Suprapubic skin (tissue), 4 donors: Measurements from ENCODE around the gene EGLN1. TPM values are rescaled to one million over a fixed set of nuclear protein-coding genes. Genes with fewer than 3 reads are reported as not detected.

Source experiments
- DNase-seq, 2 donors: peaks; one replicate each; pipeline ENCODE4 v3.0.0-alpha.2; 2019; ENCODE audit warnings: low spot score in 2 of 2
- H3K27ac ChIP-seq: fragments of 200-600 bp; sonication (generic); one replicate; pipeline ENCODE4 v1.5.1; 2019
- H3K27me3 ChIP-seq: fragments of 200-600 bp; sonication (generic); one replicate; pipeline ENCODE4 v1.5.1; 2019
- H3K36me3 ChIP-seq: fragments of 200-600 bp; sonication (generic); one replicate; pipeline ENCODE4 v1.5.1; 2019
- H3K4me1 ChIP-seq: fragments of 200-600 bp; sonication (generic); one replicate; pipeline ENCODE4 v1.5.1; 2019
- H3K4me3 ChIP-seq: fragments of 200-600 bp; sonication (generic); one replicate; pipeline ENCODE4 v1.5.1; 2019; ENCODE audit warnings: mild to moderate bottlenecking
- H3K9me3 ChIP-seq: fragments of 200-600 bp; sonication (generic); one replicate; pipeline ENCODE4 v1.5.1; 2019
- EP300 ChIP-seq: sonication (generic); formaldehyde crosslinking; IDR thresholded peaks from one replicate; pipeline ENCODE4 v1.6.1; 2017; ENCODE audit warnings: antibody characterized with exemption
- POLR2A ChIP-seq, 2 donors: fragments of 450-650 bp; IDR thresholded peaks; one replicate each; pipeline ENCODE4 v1.6.1; 2017; ENCODE audit warnings: antibody characterized with exemption in 2 of 2, mild to moderate bottlenecking in 2 of 2, moderate library complexity in 2 of 2
- POLR2AphosphoS5 ChIP-seq, 3 donors: sonication (generic); formaldehyde crosslinking; IDR thresholded peaks; one replicate each; pipeline ENCODE4 v1.6.1; 2017; ENCODE audit warnings: antibody characterized with exemption in 3 of 3
- WGBS: methylation state at CpG from one replicate; pipeline ENCODE4 v1.1.5; 2018; 5-methylcytosine and 5-hydroxymethylcytosine counted together
- total RNA-seq, 4 donors: library from RNA; depleted of rRNA; stranded (reverse); fragments of >200 nt; gene quantifications; one replicate each; pipeline ENCODE4 v1.1.0, GENCODE V29; 2016
- TF ChIP-seq, protein P1 (sequence below), 2 donors: fragments of 200-600 bp in 1 of 2; fragments of 450-650 bp in 1 of 2; sonication (generic) in 1 of 2; IDR thresholded peaks; one replicate each; pipeline ENCODE4 v1.5.1; 2016 to 2019; ENCODE audit warnings: antibody characterized with exemption in 2 of 2, mild to moderate bottlenecking in 1 of 2, moderate library complexity in 1 of 2

The EGLN1 gene
- total RNA-seq, 4 donors from 2014 or later = 33.8 to 44.5 (median 39.4) TPM

DNA sequence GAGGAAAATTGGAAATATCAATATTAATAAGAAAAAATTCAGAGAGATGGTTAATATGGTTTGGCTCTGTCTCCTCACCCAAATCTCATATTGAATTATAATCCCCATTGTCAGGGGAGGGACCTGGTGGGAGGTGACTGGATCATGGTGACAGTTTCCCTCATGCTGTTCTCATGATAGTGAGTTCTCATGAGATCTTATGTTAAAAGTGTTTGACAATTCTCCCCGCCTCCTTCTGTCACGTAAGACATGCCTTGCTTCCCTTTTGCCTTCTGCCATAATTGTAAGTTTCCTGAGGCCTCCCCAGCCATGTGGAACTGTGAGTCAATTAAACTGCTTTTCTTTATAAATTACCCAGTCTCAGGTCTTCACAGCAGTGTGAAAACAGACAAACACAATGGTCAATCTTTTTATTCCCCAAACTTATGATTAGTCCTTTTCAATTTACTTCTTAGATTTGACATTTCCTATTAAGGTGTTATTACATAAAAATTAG lies 11.0 kb downstream of the EGLN1 start:
- no peaks in the 10 kb centered on the region for H3K27me3 ChIP-seq
- H3K36me3 ChIP-seq = no peaks in the 10 kb centered on the region
- no peak for DNase-seq
- TF ChIP-seq POLR2A (IDR thresholded peaks at IDR 0.05) = no peak
- TF ChIP-seq, protein P1, sequence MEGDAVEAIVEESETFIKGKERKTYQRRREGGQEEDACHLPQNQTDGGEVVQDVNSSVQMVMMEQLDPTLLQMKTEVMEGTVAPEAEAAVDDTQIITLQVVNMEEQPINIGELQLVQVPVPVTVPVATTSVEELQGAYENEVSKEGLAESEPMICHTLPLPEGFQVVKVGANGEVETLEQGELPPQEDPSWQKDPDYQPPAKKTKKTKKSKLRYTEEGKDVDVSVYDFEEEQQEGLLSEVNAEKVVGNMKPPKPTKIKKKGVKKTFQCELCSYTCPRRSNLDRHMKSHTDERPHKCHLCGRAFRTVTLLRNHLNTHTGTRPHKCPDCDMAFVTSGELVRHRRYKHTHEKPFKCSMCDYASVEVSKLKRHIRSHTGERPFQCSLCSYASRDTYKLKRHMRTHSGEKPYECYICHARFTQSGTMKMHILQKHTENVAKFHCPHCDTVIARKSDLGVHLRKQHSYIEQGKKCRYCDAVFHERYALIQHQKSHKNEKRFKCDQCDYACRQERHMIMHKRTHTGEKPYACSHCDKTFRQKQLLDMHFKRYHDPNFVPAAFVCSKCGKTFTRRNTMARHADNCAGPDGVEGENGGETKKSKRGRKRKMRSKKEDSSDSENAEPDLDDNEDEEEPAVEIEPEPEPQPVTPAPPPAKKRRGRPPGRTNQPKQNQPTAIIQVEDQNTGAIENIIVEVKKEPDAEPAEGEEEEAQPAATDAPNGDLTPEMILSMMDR (IDR thresholded peaks at IDR 0.05) = no peak
- no peak for TF ChIP-seq POLR2AphosphoS5 (IDR thresholded peaks at IDR 0.05)
- no peak for TF ChIP-seq EP300
- H3K4me3 ChIP-seq = no peak overlapping the region
- H3K27ac ChIP-seq = no peak overlapping the region
- WGBS = 71% methylated on average over 2 of the region's 2 CpGs
- no peaks in the 10 kb centered on the region for H3K9me3 ChIP-seq
- peaks cover 59% of the 10 kb centered on the region for H3K4me1 ChIP-seq

DNA sequence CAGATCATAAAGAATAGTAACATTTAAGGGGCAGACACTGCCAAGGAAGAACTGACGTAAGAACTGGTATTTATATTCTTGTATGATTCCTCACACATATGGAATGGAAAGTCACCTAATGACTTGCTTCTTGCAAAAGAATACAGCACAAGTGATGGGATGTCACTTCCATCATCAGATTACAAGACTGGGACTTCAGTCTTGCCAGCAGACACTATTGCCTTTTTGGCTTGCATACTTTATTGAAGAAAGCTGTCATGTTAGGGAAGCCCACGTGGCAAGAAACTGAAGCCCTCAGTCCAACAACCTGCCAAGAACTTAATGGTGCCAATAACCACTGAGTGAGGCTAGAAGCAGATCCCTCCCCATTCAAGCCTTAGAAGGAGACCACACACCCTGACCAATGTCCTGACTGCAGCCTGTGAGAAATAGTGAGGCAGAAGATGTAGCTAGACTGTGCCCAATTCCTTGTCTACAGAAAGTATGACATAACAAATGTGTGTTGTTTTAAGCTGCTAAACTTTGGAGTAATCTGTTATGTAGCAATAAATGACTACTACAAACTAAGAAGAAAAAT lies 12.0 kb downstream of the EGLN1 start:
- Histone ChIP-seq H3K9me3 (no peaks in the 10 kb centered on the region), H3K36me3 (no peaks in the 10 kb centered on the region), H3K27ac (no peak overlapping the region), H3K4me3 (no peak overlapping the region), H3K27me3 (no peaks in the 10 kb centered on the region), H3K4me1 (peaks cover 66% of the 10 kb centered on the region)
- 52% methylated on average over 2 of the region's 2 CpGs for WGBS
- TF ChIP-seq POLR2A (IDR thresholded peaks at IDR 0.05) (no peak), POLR2AphosphoS5 (IDR thresholded peaks at IDR 0.05) (no peak), EP300 (no peak)
- TF ChIP-seq, protein P1 (IDR thresholded peaks at IDR 0.05) = no peak
- DNase-seq = no peak

DNA sequence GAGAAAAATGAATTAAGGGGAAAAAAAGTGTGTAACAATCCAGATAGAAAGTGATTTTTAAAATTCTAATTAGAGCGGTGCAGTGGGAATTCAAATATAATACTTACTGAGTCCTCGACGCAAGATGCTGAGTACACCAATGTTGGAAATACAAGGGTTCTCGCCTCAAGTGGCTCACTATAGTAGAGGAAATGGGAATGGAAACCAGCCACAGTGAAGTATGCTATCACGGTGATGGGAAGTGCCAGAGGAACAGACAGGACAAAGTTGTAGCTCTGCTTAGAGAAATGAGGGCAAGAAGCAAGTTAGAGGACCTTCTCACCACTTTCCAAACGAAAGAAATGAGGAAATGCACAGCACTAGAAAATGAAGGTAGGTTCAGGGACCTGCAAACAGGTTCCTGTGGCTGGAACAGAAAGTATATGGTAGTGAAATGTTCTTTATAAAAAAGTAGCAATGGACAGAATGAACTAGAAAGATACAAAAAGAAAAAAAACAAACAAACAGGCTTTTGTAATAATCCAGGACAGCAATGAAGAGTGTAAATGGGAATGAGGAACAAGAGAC lies 13.5 kb downstream of the EGLN1 start:
- no peaks in the 10 kb centered on the region for H3K9me3 ChIP-seq
- TF ChIP-seq EP300 (no peak), POLR2A (IDR thresholded peaks at IDR 0.05) (no peak), POLR2AphosphoS5 (IDR thresholded peaks at IDR 0.05) (no peak)
- TF ChIP-seq, protein P1 (IDR thresholded peaks at IDR 0.05) = no peak
- WGBS = 66% methylated on average over 6 of the region's 6 CpGs
- H3K27me3 ChIP-seq = no peaks in the 10 kb centered on the region
- H3K36me3 ChIP-seq = no peaks in the 10 kb centered on the region
- peaks cover 61% of the 10 kb centered on the region for H3K4me1 ChIP-seq
- H3K27ac ChIP-seq = no peak overlapping the region
- no peak for DNase-seq
- no peak overlapping the region for H3K4me3 ChIP-seq

DNA sequence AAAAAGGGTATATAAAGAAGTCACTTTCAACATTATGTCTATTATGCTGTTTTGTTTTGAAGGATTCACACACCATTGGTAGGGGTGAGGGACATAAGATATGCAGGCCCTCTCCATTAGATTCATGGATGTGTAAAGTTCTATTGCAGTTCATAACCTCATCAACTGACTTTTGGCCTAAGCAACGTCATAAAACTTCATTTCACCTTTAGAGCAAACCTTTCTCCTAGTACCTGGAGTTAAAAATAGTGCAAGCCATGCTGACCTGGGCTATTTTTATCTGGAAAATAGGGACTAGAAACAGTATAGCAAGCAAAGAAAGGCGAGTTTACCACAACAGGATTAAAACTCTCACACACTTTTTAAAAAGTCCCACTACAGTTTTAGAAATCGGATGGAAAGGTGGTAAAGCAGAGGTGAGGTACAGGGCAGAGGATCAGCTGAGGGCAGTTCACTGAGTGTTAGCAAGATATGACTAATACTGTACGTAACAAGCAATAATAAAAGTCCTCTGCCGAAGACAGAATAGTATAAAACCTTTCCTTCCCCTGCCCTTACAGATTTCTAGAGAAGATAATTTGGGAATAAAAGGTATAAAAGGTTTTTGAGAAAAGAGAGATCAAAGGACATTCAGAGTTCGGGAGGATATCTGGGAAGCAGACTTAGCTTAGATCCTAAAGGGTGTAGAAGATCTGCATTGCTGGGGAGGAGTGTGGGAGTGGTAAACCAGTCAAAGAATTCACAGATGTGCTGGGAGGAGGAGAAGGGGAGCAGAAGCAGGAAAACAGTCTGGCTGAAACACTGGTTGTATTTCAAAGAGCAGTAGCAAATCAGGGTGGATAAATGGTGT lies 14.3 kb downstream of the EGLN1 start:
- no peaks in the 10 kb centered on the region for H3K27me3 ChIP-seq
- H3K4me3 ChIP-seq = no peak overlapping the region
- H3K27ac ChIP-seq = no peak overlapping the region
- no peaks in the 10 kb centered on the region for H3K9me3 ChIP-seq
- DNase-seq = no peak
- TF ChIP-seq POLR2A (IDR thresholded peaks at IDR 0.05) = no peak
- no peaks in the 10 kb centered on the region for H3K36me3 ChIP-seq
- peaks cover 58% of the 10 kb centered on the region for H3K4me1 ChIP-seq
- 26% methylated on average over 6 of the region's 6 CpGs for WGBS

DNA sequence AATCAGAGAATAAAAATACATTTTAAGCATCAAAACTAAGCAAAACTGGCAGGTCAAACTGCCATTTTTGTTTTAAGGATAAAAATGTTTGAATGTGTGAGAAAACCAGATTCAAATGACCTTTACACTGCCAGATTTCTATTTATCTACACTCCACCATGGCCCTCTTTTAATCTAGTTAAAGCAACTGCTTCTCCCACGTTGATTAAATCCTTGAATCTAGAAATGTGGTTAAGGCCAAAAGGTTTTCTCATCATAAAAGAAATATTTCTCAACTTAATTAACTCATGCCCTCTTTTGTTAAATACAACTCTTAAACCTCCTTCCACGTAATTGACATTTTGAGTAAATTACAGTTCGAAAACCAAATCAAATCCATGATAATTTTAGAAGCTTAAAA lies 15.0 kb downstream of the EGLN1 start:
- Histone ChIP-seq H3K27me3 (no peaks in the 10 kb centered on the region), H3K27ac (no peak overlapping the region), H3K4me3 (no peak overlapping the region), H3K9me3 (no peaks in the 10 kb centered on the region), H3K36me3 (no peaks in the 10 kb centered on the region), H3K4me1 (peaks cover 58% of the 10 kb centered on the region)
- 59% methylated on average over 3 of the region's 3 CpGs for WGBS
- no peak for TF ChIP-seq POLR2A (IDR thresholded peaks at IDR 0.05)
- TF ChIP-seq, protein P1 (IDR thresholded peaks at IDR 0.05) = no peak
- TF ChIP-seq EP300 = no peak
- DNase-seq = no peak
